Activated CD4-positive, alpha-beta T cell treated with anti-CD3 and anti-CD28 coated beads, Interleukin-2, amount 10 ng/mL, durations not matched to agents 24 days and 14 days (primary cell): ENCODE measurements around the gene CCNB2. TPM values are rescaled to one million over a fixed set of nuclear protein-coding genes. Genes with fewer than 3 reads are reported as not detected.
A peak's percentile ranks its signal among the peaks of the same experiment; 100 is the strongest.

Experiments
- DNase-seq: peaks from one replicate; pipeline ENCODE4 v3.0.0; 2022
- H3K27ac Mint-ChIP-seq: one replicate; pipeline ENCODE4 v1.8.0; 2022; ENCODE audit warnings: mild to moderate bottlenecking, mixed read lengths
- H3K27me3 Mint-ChIP-seq: one replicate; pipeline ENCODE4 v1.8.0; 2022; ENCODE audit warnings: mixed read lengths
- H3K36me3 Mint-ChIP-seq: one replicate; pipeline ENCODE4 v1.8.0; 2022; ENCODE audit warnings: low read depth, mild to moderate bottlenecking, mixed read lengths
- H3K4me1 Mint-ChIP-seq: one replicate; pipeline ENCODE4 v1.8.0; 2021; ENCODE audit warnings: mixed read lengths
- H3K4me3 Mint-ChIP-seq: one replicate; pipeline ENCODE4 v1.8.0; 2022; ENCODE audit warnings: mild to moderate bottlenecking, moderate library complexity, mixed read lengths
- H3K9me3 Mint-ChIP-seq: one replicate; pipeline ENCODE4 v1.8.0; 2021; ENCODE audit warnings: mixed read lengths
- intact Hi-C: fragments of 100-400 bp; cut with micrococcal nuclease; formaldehyde crosslinking; loops from one replicate; pipeline ENCODE4 v1.15.1; 2023
- total RNA-seq: library from RNA; stranded (reverse); gene quantifications from 2 replicates; pipeline ENCODE4 v1.2.3, GENCODE V29; 2022

CCNB2 gene
- total RNA-seq, 1 donor from 2014 or later: 39.2 TPM

- H3K27me3 Mint-ChIP-seq: no peaks in the 10 kb centered on the region
- no peak overlapping the region for H3K4me3 Mint-ChIP-seq
- H3K27ac Mint-ChIP-seq: peak overlapping the region; percentile 27
- H3K9me3 Mint-ChIP-seq: peaks cover 3% of the 10 kb centered on the region
- intact Hi-C loops: no loop called here
- H3K36me3 Mint-ChIP-seq: peaks cover 28% of the 10 kb centered on the region
- peak; percentile 67 for DNase-seq
- H3K4me1 Mint-ChIP-seq: peaks cover 17% of the 10 kb centered on the region
Measured at GRCh38 chr15:59165726-59166125, 60.8 kb downstream of the CCNB2 start.

- DNase-seq: no peak
- peaks cover 26% of the 10 kb centered on the region for H3K36me3 Mint-ChIP-seq
- intact Hi-C loops: no loop called here
- no peaks in the 10 kb centered on the region for H3K27me3 Mint-ChIP-seq
- H3K4me1 Mint-ChIP-seq: peaks cover 17% of the 10 kb centered on the region
- H3K9me3 Mint-ChIP-seq: peaks cover 3% of the 10 kb centered on the region
- peak overlapping the region; percentile 27 for H3K27ac Mint-ChIP-seq
- H3K4me3 Mint-ChIP-seq: no peak overlapping the region
Measured at GRCh38 chr15:59166166-59166565, 61.2 kb downstream of the CCNB2 start.

- H3K9me3 Mint-ChIP-seq: peaks cover 3% of the 10 kb centered on the region
- intact Hi-C loops: no loop called here
- no peak for DNase-seq
- H3K4me3 Mint-ChIP-seq: no peak overlapping the region
- no peak overlapping the region for H3K27ac Mint-ChIP-seq
- peaks cover 17% of the 10 kb centered on the region for H3K4me1 Mint-ChIP-seq
- H3K36me3 Mint-ChIP-seq: peaks cover 27% of the 10 kb centered on the region
- no peaks in the 10 kb centered on the region for H3K27me3 Mint-ChIP-seq
Measured at GRCh38 chr15:59166601-59167265, 61.8 kb downstream of the CCNB2 start.

- no peak for DNase-seq
- Mint-ChIP-seq H3K27me3 (no peaks in the 10 kb centered on the region), H3K9me3 (peaks cover 3% of the 10 kb centered on the region), H3K4me1 (peaks cover 17% of the 10 kb centered on the region), H3K27ac (no peak overlapping the region), H3K4me3 (no peak overlapping the region), H3K36me3 (peaks cover 29% of the 10 kb centered on the region)
- intact Hi-C loops: no loop called here
Measured at GRCh38 chr15:59168536-59168935, 63.6 kb downstream of the CCNB2 start.

GRCh38 chr15:59169251-59169708 is 64.3 kb downstream of the CCNB2 start:
- Mint-ChIP-seq H3K36me3 (peaks cover 34% of the 10 kb centered on the region), H3K27ac (peak overlapping the region; percentile 89), H3K9me3 (peaks cover 3% of the 10 kb centered on the region), H3K4me3 (peak overlapping the region; percentile 28), H3K4me1 (peaks cover 17% of the 10 kb centered on the region), H3K27me3 (no peaks in the 10 kb centered on the region)
- DNase-seq: no peak
- intact Hi-C loops: no loop called here

- DNase-seq: no peak
- Mint-ChIP-seq H3K4me1 (peaks cover 22% of the 10 kb centered on the region), H3K27ac (peak overlapping the region; percentile 25), H3K27me3 (no peaks in the 10 kb centered on the region), H3K36me3 (peaks cover 33% of the 10 kb centered on the region), H3K4me3 (no peak overlapping the region), H3K9me3 (peaks cover 3% of the 10 kb centered on the region)
- intact Hi-C loops: loop anchor here (5.0 kb wide), 1 partner anchor 322 kb away; no protein-coding TSS in a partner anchor
Measured at GRCh38 chr15:59170295-59171066, 65.5 kb downstream of the CCNB2 start.

GRCh38 chr15:59171067-59171397 is 66.1 kb downstream of the CCNB2 start:
- no peak for DNase-seq
- H3K4me1 Mint-ChIP-seq: peaks cover 22% of the 10 kb centered on the region
- H3K36me3 Mint-ChIP-seq: peaks cover 28% of the 10 kb centered on the region
- intact Hi-C loops: loop anchor here (5.0 kb wide), 1 partner anchor 321 kb away; no protein-coding TSS in a partner anchor
- no peak overlapping the region for H3K4me3 Mint-ChIP-seq
- H3K27ac Mint-ChIP-seq: no peak overlapping the region
- H3K27me3 Mint-ChIP-seq: no peaks in the 10 kb centered on the region
- peaks cover 3% of the 10 kb centered on the region for H3K9me3 Mint-ChIP-seq

GRCh38 chr15:59172289-59172901 is 67.4 kb downstream of the CCNB2 start:
- peaks cover under 1% of the 10 kb centered on the region for H3K9me3 Mint-ChIP-seq
- peaks cover 22% of the 10 kb centered on the region for H3K4me1 Mint-ChIP-seq
- peaks cover 29% of the 10 kb centered on the region for H3K36me3 Mint-ChIP-seq
- H3K4me3 Mint-ChIP-seq: no peak overlapping the region
- intact Hi-C loops: loop anchor here (5.0 kb wide), 1 partner anchor 320 kb away; no protein-coding TSS in a partner anchor
- DNase-seq: no peak
- no peaks in the 10 kb centered on the region for H3K27me3 Mint-ChIP-seq
- no peak overlapping the region for H3K27ac Mint-ChIP-seq

- DNase-seq: no peak
- intact Hi-C loops: loop anchor here (5.0 kb wide), 1 partner anchor 319 kb away; no protein-coding TSS in a partner anchor
- H3K27ac Mint-ChIP-seq: no peak overlapping the region
- H3K4me3 Mint-ChIP-seq: no peak overlapping the region
- H3K4me1 Mint-ChIP-seq: peaks cover 22% of the 10 kb centered on the region
- peaks cover 33% of the 10 kb centered on the region for H3K36me3 Mint-ChIP-seq
- no peaks in the 10 kb centered on the region for H3K9me3 Mint-ChIP-seq
- H3K27me3 Mint-ChIP-seq: no peaks in the 10 kb centered on the region
Measured at GRCh38 chr15:59173194-59173593, 68.2 kb downstream of the CCNB2 start.

GRCh38 chr15:59174151-59174834 is 69.3 kb downstream of the CCNB2 start:
- H3K4me1 Mint-ChIP-seq: peaks cover 20% of the 10 kb centered on the region
- no peak overlapping the region for H3K27ac Mint-ChIP-seq
- H3K4me3 Mint-ChIP-seq: no peak overlapping the region
- H3K36me3 Mint-ChIP-seq: peaks cover 31% of the 10 kb centered on the region
- no peak for DNase-seq
- intact Hi-C loops: loop anchor here (5.0 kb wide), 1 partner anchor 318 kb away; no protein-coding TSS in a partner anchor
- no peaks in the 10 kb centered on the region for H3K27me3 Mint-ChIP-seq
- H3K9me3 Mint-ChIP-seq: no peaks in the 10 kb centered on the region

Other genes with a start within 250 kb of the CCNB2 start
- gene SLTM, start 171.5 kb upstream of the CCNB2 start, total RNA-seq: 126 and 127 TPM in 2 replicates
- gene RNF111, start 117.5 kb upstream of the CCNB2 start, total RNA-seq: 32.9 and 35.1 TPM in 2 replicates
- not detected in 2 replicates for gene LDHAL6B, start 101.7 kb downstream of the CCNB2 start, total RNA-seq